Stomach (tissue), 9 donors: ENCODE results near the gene CYTL1. TPM values are rescaled to one million over a fixed set of nuclear protein-coding genes. Genes with fewer than 3 reads are reported as not detected.

ENCODE experiments used
- DNase-seq, 2 donors: peaks; one replicate each; pipeline versions ENCODE4 v3.0.0 to v3.0.0-alpha.2; 2013 to 2019
- H3K27ac ChIP-seq, 5 donors: fragments of 200-600 bp in 4 of 5; sonication (generic) in 4 of 5; one replicate each; pipeline ENCODE4 v1.5.1; 2013 to 2019; ENCODE audit warnings: mild to moderate bottlenecking in 1 of 5, moderate library complexity in 1 of 5
- H3K27me3 ChIP-seq, 3 donors: fragments of 200-600 bp; sonication (generic); one replicate each; pipeline ENCODE4 v1.5.1; 2017 to 2019; ENCODE audit warnings: mixed run types in 1 of 3
- H3K36me3 ChIP-seq, 4 donors: fragments of 200-600 bp; sonication (generic); 1 replicate in 3 of 4; 2 replicates in 1 of 4; pipeline ENCODE4 v1.5.1; 2016 to 2019
- H3K4me1 ChIP-seq, 4 donors: fragments of 200-600 bp; sonication (generic); one replicate each; pipeline ENCODE4 v1.5.1; 2016 to 2019
- H3K4me3 ChIP-seq, 4 donors: fragments of 200-600 bp; sonication (generic) in 3 of 4; one replicate each; pipeline ENCODE4 v1.5.1; 2016 to 2019; ENCODE audit warnings: mild to moderate bottlenecking in 1 of 4
- H3K9me3 ChIP-seq, 4 donors: fragments of 200-600 bp; sonication (generic); one replicate each; pipeline ENCODE4 v1.5.1; 2016 to 2019
- CTCF ChIP-seq, 7 experiments: fragments of 450-650 bp in 4 of 7; fragments of 200-600 bp in 3 of 7; sonication (generic) in 3 of 7; IDR thresholded peaks; one replicate each; pipeline ENCODE4 v1.5.1; 2016 to 2019; ENCODE audit warnings: antibody characterized with exemption in 7 of 7, control low read depth in 2 of 7, mild to moderate bottlenecking in 1 of 7
- EP300 ChIP-seq: sonication (generic); formaldehyde crosslinking; IDR thresholded peaks from one replicate; pipeline ENCODE4 v1.6.1; 2017; ENCODE audit warnings: antibody characterized with exemption
- POLR2A ChIP-seq, 4 donors: fragments of 450-650 bp; IDR thresholded peaks; one replicate each; pipeline ENCODE4 v1.6.1; 2016; ENCODE audit warnings: antibody characterized with exemption in 4 of 4, control low read depth in 2 of 4, mild to moderate bottlenecking in 1 of 4, moderate library complexity in 1 of 4
- POLR2AphosphoS5 ChIP-seq, 3 donors: sonication (generic); formaldehyde crosslinking; IDR thresholded peaks; one replicate each; pipeline ENCODE4 v1.6.1; 2016; ENCODE audit warnings: antibody characterized with exemption in 3 of 3
- WGBS, 5 donors: extraction: QIAGEN DNeasy Blood & Tissue Kit in 3 of 5; methylation state at CpG; one replicate each; pipeline versions ENCODE4 v1.1.5 to v1.1.7; 2013 to 2018; 5-methylcytosine and 5-hydroxymethylcytosine counted together
- intact Hi-C: fragments of 100-400 bp; cut with DNase I; formaldehyde crosslinking; loops from one replicate; pipeline ENCODE4 v1.15.1; 2023; ENCODE audit warnings: low total_unique reads
- polyA plus RNA-seq, 3 donors: library from polyadenylated mRNA; stranded (reverse); fragments of 200-250 nt; gene quantifications; one replicate each; pipeline ENCODE4 v1.2.3, GENCODE V29; 2013
- total RNA-seq, 5 donors: library from RNA; depleted of rRNA; stranded (reverse); fragments of >200 nt; gene quantifications; one replicate each; pipeline versions ENCODE4 v1.1.0 to v1.2.3, GENCODE V29; 2014 to 2016
- donor health status: healthy with polysubstance abuse.
- donor health status: Bipolar disorder and iron deficiency.
- donor health status: healthy.

The CYTL1 gene
- total and polyA plus RNA-seq, 8 donors, result 0.95 to 5.1 (median 1.4) TPM; not detected in 3

GRCh38 chr4:5037553-5038551, 18.6 kb upstream of the CYTL1 start:
- H3K27me3 ChIP-seq, result no peaks in the 10 kb centered on the region
- no peaks in the 10 kb centered on the region for H3K9me3 ChIP-seq
- peak overlapping the region in 4 of 5 donors; percentile 15 to 32 (median 16) for H3K27ac ChIP-seq
- H3K4me1 ChIP-seq, result peaks cover 5 to 66% (median 34%) of the 10 kb centered on the region in 4 donors
- intact Hi-C loops, result no loop called here
- H3K36me3 ChIP-seq, result no peaks in the 10 kb centered on the region
- TF ChIP-seq CTCF (IDR thresholded peaks at IDR 0.05) (no peak), EP300 (no peak), POLR2A (IDR thresholded peaks at IDR 0.05) (no peak), POLR2AphosphoS5 (IDR thresholded peaks at IDR 0.05) (peak in 2 of 3 donors; percentile 66 to 83)
- peak in 1 of 2 donors; percentile 33 for DNase-seq
- 52 to 69% (median 67%) methylated on average over 8 of the region's 8 CpGs for WGBS, 5 donors
- no peak overlapping the region for H3K4me3 ChIP-seq

GRCh38 chr4:5036239-5036638, 17.0 kb upstream of the CYTL1 start:
- no peaks in the 10 kb centered on the region for H3K36me3 ChIP-seq
- TF ChIP-seq EP300 (no peak), CTCF (IDR thresholded peaks at IDR 0.05) (no peak), POLR2A (IDR thresholded peaks at IDR 0.05) (no peak), POLR2AphosphoS5 (IDR thresholded peaks at IDR 0.05) (no peak)
- 15 to 37% (median 18%) methylated on average over 5 of the region's 5 CpGs for WGBS, 5 donors
- H3K27ac ChIP-seq, result no peak overlapping the region
- H3K9me3 ChIP-seq, result no peaks in the 10 kb centered on the region
- DNase-seq, result peak in 1 of 2 donors; percentile 33
- H3K4me1 ChIP-seq, result peaks cover 3 to 55% (median 27%) of the 10 kb centered on the region in 4 donors
- no peaks in the 10 kb centered on the region for H3K27me3 ChIP-seq
- no peak overlapping the region for H3K4me3 ChIP-seq
- intact Hi-C loops, result no loop called here

- Histone ChIP-seq H3K36me3 (no peaks in the 10 kb centered on the region), H3K9me3 (no peaks in the 10 kb centered on the region), H3K4me3 (no peak overlapping the region), H3K27me3 (no peaks in the 10 kb centered on the region), H3K4me1 (peaks cover 0 to 49% (median 26%) of the 10 kb centered on the region in 4 donors), H3K27ac (peak overlapping the region in 3 of 5 donors; percentile 22 to 63 (median 52))
- peak in 1 of 2 donors; percentile 38 for DNase-seq
- intact Hi-C loops, result no loop called here
- TF ChIP-seq CTCF (IDR thresholded peaks at IDR 0.05) (no peak), POLR2AphosphoS5 (IDR thresholded peaks at IDR 0.05) (no peak), POLR2A (IDR thresholded peaks at IDR 0.05) (no peak), EP300 (no peak)
- 33 to 51% (median 46%) methylated on average over 8 of the region's 8 CpGs for WGBS, 5 donors
These were observed 14.9 kb upstream of the CYTL1 start for GRCh38 chr4:5034206-5034605.

- H3K27me3 ChIP-seq, result no peaks in the 10 kb centered on the region
- intact Hi-C loops, result no loop called here
- no peak overlapping the region for H3K4me3 ChIP-seq
- H3K9me3 ChIP-seq, result no peaks in the 10 kb centered on the region
- no peak for TF ChIP-seq CTCF (IDR thresholded peaks at IDR 0.05)
- TF ChIP-seq POLR2AphosphoS5 (IDR thresholded peaks at IDR 0.05), result peak in 1 of 3 donors; percentile 15
- WGBS, 5 donors, result 39 to 57% (median 44%) methylated on average over 9 to 10 of the region's 10 CpGs
- H3K36me3 ChIP-seq, result no peaks in the 10 kb centered on the region
- H3K27ac ChIP-seq, result peak overlapping the region in 4 of 5 donors; percentile 19 to 63 (median 37)
- H3K4me1 ChIP-seq, result peaks cover 0 to 47% (median 25%) of the 10 kb centered on the region in 4 donors
- peak in 1 of 2 donors; percentile 34 for DNase-seq
These were observed 14.1 kb upstream of the CYTL1 start for GRCh38 chr4:5033281-5033841.
